ENCODE data around the gene LMO2.

GRCh38 chr11:33835143-33835878, 56.6 kb downstream of the LMO2 start:
- TF ChIP-seq, protein P1, sequence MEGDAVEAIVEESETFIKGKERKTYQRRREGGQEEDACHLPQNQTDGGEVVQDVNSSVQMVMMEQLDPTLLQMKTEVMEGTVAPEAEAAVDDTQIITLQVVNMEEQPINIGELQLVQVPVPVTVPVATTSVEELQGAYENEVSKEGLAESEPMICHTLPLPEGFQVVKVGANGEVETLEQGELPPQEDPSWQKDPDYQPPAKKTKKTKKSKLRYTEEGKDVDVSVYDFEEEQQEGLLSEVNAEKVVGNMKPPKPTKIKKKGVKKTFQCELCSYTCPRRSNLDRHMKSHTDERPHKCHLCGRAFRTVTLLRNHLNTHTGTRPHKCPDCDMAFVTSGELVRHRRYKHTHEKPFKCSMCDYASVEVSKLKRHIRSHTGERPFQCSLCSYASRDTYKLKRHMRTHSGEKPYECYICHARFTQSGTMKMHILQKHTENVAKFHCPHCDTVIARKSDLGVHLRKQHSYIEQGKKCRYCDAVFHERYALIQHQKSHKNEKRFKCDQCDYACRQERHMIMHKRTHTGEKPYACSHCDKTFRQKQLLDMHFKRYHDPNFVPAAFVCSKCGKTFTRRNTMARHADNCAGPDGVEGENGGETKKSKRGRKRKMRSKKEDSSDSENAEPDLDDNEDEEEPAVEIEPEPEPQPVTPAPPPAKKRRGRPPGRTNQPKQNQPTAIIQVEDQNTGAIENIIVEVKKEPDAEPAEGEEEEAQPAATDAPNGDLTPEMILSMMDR (IDR thresholded peaks at IDR 0.05) = peak; percentile 28
- no peak for TF ChIP-seq EZH2 (IDR thresholded peaks at IDR 0.05; ENCODE audit: borderline replicate concordance, insufficient read depth, low read depth, low read length, poor library complexity, severe bottlenecking)
